HG03521 (cell line): ENCODE results near the gene ABCG5.

Experiments
- ATAC-seq: cut with Tn5 transposase; IDR thresholded peaks from one replicate; pipeline ENCODE4 v1.9.1; 2021; ENCODE audit warnings: mild to moderate bottlenecking, moderate library complexity; ENCODE audit not compliant: unreplicated experiment

ABCG5 gene

GRCh38 chr2:43810888-43811287 lies 27.8 kb downstream of the ABCG5 start:
- ATAC-seq = no peak

- ATAC-seq = no peak
Measured at GRCh38 chr2:43810452-43810851, 28.2 kb downstream of the ABCG5 start.

DNA sequence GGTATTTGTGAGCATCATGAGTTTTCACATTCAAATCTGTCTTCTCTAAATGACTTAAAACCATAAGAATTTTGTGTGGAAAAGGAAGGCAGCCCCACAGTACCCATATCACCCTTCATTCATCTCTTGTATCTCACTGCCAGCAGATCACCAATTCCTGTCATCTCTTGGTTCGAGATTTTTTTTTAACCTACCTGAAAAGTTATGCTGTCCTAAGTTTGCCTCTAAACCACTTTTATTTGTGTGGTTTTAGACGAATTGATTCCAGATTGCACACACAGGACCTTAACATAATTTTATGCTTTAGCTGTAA lies 32.0 kb downstream of the ABCG5 start:
- ATAC-seq = no peak

GRCh38 chr2:43803113-43803512 lies 35.5 kb downstream of the ABCG5 start:
- no peak for ATAC-seq

DNA sequence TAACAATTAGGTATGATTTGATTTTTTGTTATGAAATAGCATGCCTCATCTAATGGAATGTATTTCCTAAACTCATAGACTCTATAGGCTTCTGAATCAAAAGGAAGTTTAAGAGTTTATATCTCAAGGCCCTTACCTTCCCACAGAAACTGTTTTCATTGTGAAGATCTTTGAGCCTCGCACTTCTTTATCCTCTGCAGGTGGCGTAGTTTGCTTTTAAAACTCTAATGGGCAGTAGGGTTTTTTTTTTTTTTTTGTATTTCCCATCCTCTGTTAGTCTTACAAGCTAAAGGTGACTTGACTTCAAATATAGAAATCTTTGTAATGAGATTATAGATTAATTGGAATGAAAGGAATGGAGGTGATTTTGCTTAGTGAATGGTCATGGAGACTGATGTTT lies 36.5 kb downstream of the ABCG5 start:
- ATAC-seq = no peak

GRCh38 chr2:43800894-43801293 lies 37.7 kb downstream of the ABCG5 start:
- no peak for ATAC-seq

- ATAC-seq = no peak
Measured at GRCh38 chr2:43798300-43798699, 40.3 kb downstream of the ABCG5 start.

GRCh38 chr2:43796206-43796605 lies 42.4 kb downstream of the ABCG5 start:
- no peak for ATAC-seq

DNA sequence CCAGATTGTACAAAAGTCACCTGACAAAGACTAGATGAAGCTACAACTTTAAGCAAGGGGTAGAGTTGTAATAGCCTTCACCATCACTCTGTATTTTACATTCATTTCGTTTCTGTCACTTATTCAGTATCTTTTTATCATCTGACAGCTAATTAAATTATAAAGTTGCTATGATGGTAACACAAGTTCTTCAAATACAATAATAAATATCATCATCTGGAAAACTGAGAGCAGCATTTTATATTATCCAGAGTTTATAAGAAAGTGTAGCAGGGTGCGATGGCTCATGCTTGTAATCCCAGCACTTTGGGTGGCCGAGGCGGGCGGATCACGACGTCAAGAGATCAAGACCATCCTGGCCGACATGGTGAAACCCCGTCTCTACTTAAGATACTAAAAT lies 43.7 kb downstream of the ABCG5 start:
- no peak for ATAC-seq

DNA sequence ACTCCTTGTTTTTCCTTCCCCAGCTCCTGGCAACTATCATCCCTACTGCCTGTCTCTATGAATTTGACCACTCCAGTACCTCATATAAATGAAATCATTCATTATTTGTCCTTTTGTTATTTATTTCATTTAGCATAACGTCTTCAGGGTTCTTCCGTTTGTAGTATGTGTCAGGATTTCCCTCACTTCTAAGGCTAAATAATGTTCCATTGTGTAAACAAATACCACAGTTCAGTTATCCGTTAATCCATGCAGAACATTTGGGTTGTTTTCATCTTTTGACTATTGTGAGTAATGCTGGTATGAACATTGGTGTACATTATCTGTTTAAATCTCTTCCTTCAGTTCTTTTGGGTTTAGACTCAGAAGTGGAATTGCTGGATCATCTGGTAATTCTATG lies 46.0 kb downstream of the ABCG5 start:
- no peak for ATAC-seq

DNA sequence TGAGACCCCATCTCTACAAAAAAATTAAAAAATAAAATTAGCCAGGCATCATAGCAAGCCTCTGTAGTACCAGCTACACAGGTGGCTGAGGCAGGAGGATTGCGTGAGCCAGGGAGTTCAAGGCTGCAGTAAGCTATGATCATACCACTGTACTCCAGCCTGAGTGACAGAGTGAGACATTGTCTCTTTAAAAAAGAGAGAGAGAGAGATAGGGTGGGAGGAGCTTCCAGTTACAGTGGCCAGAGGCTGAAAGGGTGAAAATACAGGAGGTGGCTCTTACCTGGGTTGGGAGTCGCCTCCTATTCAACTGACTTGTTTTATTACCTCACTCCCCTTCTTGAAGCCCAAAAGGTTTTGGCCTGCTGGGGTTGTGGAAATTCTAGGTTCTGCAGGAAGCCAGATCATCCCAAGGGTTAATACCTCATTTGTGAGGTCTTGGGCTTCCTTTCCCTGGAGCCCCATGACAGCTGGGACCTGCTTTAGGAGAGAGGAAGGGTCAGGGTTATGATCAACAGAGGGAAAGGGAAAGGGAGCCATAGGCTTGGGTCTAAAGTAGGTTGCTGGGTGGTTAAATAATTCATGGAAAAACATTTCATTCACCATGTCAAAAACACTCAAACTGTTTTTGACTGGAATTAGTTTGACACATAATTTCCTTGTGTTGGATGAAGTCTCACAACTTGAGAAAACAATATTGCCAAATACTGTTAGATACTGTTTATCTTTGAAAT lies 47.4 kb downstream of the ABCG5 start:
- no peak for ATAC-seq

DNA sequence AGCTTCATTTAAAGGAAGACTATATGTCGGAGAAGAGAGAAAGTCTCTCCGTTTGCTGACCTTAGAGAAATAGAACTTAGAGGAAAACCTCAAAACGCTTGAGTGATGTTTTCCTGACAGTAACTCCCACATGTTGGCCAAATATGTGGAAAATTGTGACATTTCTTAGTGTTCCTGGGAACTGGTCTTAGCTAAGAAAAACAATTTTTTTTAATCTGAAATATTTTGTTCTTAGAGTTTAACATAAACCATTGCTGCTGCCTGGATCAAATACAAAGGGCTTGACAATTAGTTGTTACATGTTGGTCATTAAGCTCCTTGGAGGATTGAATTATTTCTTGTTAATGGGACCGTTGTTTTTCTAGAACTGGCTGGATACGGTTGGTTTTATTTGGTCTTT lies 48.5 kb downstream of the ABCG5 start:
- no peak for ATAC-seq

DNA sequence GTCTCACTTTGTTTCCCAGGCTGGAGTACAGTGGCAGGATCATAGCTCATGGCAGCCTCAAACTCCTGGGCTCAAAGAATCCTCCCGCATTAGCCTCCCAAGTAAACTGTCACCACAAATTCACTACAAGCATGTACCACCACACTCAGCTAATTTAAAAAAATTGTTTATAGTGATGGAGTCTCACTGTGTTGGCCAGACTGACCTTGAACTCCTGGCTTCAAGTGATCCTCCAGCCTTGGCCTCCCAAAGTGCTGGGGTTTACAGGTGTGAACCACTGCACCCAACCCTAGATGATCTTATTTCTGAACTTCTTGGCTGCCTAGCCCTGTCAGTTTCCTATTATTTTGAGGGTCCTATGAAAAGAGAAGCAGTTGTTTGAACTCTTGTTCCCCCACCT lies 50.0 kb downstream of the ABCG5 start:
- no peak for ATAC-seq

- no peak for ATAC-seq
Measured at GRCh38 chr2:43787895-43788294, 50.7 kb downstream of the ABCG5 start.

- ATAC-seq = no peak
Measured at GRCh38 chr2:43778233-43778632, 60.4 kb downstream of the ABCG5 start.

- ATAC-seq = no peak
Measured at GRCh38 chr2:43777306-43777926, 61.2 kb downstream of the ABCG5 start.

DNA sequence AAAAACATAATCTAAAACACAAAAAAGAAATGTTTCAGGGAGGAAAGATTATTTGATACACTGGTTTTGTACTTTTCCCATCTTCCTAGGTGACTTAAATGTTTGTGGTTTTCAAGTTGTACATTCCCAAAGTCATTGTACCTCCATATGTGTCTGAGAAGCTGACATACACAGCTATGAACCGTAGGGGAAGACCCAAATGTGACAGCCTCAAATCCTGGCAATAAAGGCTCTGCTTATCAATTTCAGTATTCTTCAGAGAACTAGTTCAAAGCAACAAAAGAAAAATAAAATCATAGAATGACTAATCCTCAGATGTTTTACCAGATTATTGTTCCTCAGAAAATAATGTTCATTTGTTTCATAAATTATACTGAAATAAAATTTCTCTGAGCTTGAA lies 62.3 kb downstream of the ABCG5 start:
- no peak for ATAC-seq

DNA sequence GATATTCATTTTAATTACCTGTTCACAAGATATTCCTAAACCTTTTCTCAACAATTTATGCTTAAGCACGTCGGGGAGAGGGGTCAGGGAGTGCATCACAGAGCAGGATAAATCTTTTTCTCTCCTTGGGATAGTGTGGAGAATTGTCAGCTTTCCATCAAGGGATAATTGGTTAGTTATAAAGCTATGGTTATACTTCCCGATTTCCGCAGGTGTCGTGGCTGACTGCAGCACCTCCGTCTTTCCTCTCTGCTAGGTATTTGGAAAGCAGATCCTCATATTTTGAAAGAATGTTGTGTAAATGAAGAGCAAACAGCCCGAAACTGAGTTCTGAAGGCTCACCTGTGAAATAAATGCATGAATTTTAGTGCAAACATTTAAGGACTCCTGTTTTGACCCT lies 64.0 kb downstream of the ABCG5 start:
- ATAC-seq = no peak

- peak; percentile 99 for ATAC-seq
Measured at GRCh38 chr2:43773876-43774613, 64.6 kb downstream of the ABCG5 start, which contains the start of gene DYNC2LI1. Gene DYNC2LI1 (plus strand): TSS chr2:43774039. CDS start chr2:43774139, 100 bp downstream.

GRCh38 chr2:43766006-43766405 lies 72.6 kb downstream of the ABCG5 start:
- no peak for ATAC-seq

- ATAC-seq = no peak
Measured at GRCh38 chr2:43764086-43764705, 74.4 kb downstream of the ABCG5 start.

DNA sequence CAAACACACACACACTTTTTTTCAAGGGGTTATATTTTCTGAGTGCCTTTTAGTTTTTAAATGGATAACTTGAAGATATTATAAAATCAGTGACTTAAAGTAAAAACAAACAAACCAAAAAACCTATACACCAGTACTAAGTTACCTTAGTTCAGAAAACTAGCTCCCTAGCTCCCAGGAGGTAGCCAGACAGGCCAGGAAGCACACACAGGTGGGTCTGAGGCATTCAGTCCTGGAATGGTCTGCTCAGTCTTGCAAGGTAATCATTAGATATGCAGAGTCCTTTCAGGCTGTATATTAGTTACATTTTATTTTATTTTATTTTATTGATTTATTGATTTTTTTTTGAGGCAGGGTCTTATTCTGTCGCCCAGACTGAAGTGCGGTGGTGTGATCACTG lies 75.5 kb downstream of the ABCG5 start:
- no peak for ATAC-seq
